Fibroblast of pulmonary artery (primary cell): Measurements from ENCODE around the gene PHLDB2.
A peak's percentile ranks its signal among the peaks of the same experiment; 100 is the strongest.

ENCODE experiments used
- DNase-seq: peaks from one replicate; pipeline ENCODE4 v3.0.0-alpha.2; 2010; ENCODE audit warnings: low read depth
- H3K4me3 ChIP-seq: replicated peaks from 2 replicates; pipeline ENCODE4 v1.5.1; 2011; ENCODE audit warnings: low read depth, mild to moderate bottlenecking, control low read depth, low read length, moderate library complexity
- CTCF ChIP-seq: IDR thresholded peaks from 2 replicates; pipeline ENCODE4 v1.5.1; 2011; ENCODE audit warnings: mild to moderate bottlenecking, control low read depth, low read length, inconsistent platforms; ENCODE audit errors: missing control alignments

Gene PHLDB2

GRCh38 chr3:111915905-111916304 is 56.8 kb downstream of the PHLDB2 start:
- TF ChIP-seq CTCF = no peak
- peak; percentile 44 for DNase-seq
- no peak overlapping the region for H3K4me3 ChIP-seq

DNA sequence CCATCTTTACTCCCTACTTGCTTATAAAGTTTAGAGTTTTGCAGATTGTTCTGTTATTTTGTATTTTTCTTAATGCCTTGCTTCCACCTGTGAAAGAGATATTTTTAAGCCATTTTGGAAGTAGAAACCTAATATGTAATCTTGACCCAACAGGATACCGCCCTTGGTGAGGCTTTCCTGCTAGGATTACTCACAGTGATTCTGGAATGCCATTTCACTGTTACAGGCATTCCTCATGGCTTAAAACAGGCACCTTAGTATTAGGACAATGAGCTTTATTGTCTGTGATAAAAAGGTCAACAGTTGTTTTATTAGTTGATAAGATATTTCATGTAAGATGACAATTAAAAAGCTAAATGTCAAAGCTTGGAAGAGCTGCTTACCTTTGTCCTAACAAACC is 58.2 kb downstream of the PHLDB2 start:
- DNase-seq = peak; percentile 59
- TF ChIP-seq CTCF = no peak

GRCh38 chr3:111919370-111920065 is 60.5 kb downstream of the PHLDB2 start:
- no peak for TF ChIP-seq CTCF
- DNase-seq = no peak
- no peak overlapping the region for H3K4me3 ChIP-seq

More for the DNA sequence above, 58.2 kb downstream of the PHLDB2 start:
- H3K4me3 ChIP-seq = no peak overlapping the region

GRCh38 chr3:111921181-111921580 is 62.1 kb downstream of the PHLDB2 start:
- no peak for DNase-seq
- H3K4me3 ChIP-seq = no peak overlapping the region
- no peak for TF ChIP-seq CTCF

DNA sequence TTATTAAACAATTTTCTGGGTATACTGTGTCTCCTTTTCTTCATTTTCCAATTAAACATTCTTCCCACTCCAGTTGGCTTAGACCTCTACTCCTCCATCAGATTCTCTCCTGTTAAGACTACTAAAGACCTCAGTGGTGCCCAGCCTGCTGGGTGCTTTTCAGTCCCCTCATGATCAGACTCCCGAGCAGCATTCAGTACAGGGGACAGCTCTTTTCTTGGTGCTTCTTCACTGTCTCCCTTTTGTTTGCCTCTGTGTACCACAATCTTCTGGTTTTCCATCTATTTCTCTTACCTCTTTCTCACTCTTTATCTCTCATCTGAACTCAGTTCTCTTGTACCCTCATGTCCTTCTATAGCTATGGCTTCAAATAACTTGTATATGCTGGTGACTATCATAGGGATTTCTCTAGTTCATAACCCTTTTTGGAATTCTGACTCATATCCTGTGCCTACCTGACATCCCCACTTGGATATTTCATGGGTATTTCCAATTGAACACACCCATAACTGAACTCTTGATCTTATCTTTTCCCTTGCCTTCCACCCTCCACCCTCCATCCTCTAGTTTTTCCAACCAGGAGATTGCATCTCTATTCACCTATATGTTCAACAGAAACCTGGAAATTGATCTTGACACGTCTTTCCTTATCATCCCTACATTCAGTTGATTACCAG is 64.2 kb downstream of the PHLDB2 start:
- no peak for TF ChIP-seq CTCF
- DNase-seq = no peak
- H3K4me3 ChIP-seq = no peak overlapping the region

DNA sequence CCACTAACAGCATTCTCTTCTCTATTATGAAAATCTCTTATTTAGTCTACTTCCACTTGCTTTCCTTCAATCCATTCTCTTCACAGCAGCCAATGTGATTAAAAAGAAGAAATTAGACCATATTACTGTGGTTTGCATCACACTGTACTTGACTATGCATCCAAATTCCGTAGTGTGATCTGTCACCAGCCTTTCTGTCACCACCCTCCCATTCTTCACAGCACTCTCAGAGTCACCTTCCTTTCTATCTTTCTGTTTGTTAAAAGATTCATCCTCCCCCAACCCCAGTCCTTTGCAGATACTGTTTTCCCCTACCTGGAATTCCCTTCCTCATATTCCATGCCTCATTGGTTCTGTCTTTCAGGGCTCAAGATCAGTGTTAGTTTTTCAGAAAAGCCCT is 64.7 kb downstream of the PHLDB2 start:
- no peak for DNase-seq
- H3K4me3 ChIP-seq = no peak overlapping the region
- no peak for TF ChIP-seq CTCF

GRCh38 chr3:111924283-111924682 is 65.2 kb downstream of the PHLDB2 start:
- no peak for TF ChIP-seq CTCF
- DNase-seq = no peak
- H3K4me3 ChIP-seq = no peak overlapping the region
